Neural crest cell (in vitro differentiated cells): ENCODE data around the gene MS4A5. TPM values are rescaled to one million over a fixed set of nuclear protein-coding genes. Genes with fewer than 3 reads are reported as not detected.

Experiments
- DNase-seq: peaks from one replicate; pipeline ENCODE4 v3.0.0; 2021; ENCODE audit warnings: low read depth, mixed read lengths, low spot score
- H3K27ac Mint-ChIP-seq: one replicate; pipeline ENCODE4 v1.8.0; 2021; ENCODE audit warnings: mild to moderate bottlenecking, mixed read lengths; ENCODE audit not compliant: unreplicated experiment
- H3K27me3 Mint-ChIP-seq: 2 replicates; pipeline ENCODE4 v1.8.0; 2021; ENCODE audit warnings: low read depth, mild to moderate bottlenecking, mixed read lengths
- H3K36me3 Mint-ChIP-seq: 2 replicates; pipeline ENCODE4 v1.8.0; 2021; ENCODE audit warnings: low read depth, mild to moderate bottlenecking, mixed read lengths
- H3K4me1 Mint-ChIP-seq: 2 replicates; pipeline ENCODE4 v1.8.0; 2021; ENCODE audit warnings: mixed read lengths
- H3K4me3 Mint-ChIP-seq: one replicate; pipeline ENCODE4 v1.8.0; 2021; ENCODE audit warnings: mild to moderate bottlenecking, mixed read lengths
- H3K9me3 Mint-ChIP-seq: 2 replicates; pipeline ENCODE4 v1.8.0; 2021; ENCODE audit warnings: mixed read lengths
- total RNA-seq: library from RNA; stranded (reverse); gene quantifications from 2 replicates; pipeline ENCODE4 v1.2.1, GENCODE V29; 2021
- TF ChIP-seq, protein P1 (sequence below): fragments of 200-600 bp; sonication (generic); conservative IDR thresholded peaks from 2 replicates; pipeline ENCODE4 v1.5.0; 2021; ENCODE audit warnings: antibody characterized with exemption, mild to moderate bottlenecking

MS4A5 gene
- total RNA-seq, 1 donor from 2014 or later, result not detected

DNA sequence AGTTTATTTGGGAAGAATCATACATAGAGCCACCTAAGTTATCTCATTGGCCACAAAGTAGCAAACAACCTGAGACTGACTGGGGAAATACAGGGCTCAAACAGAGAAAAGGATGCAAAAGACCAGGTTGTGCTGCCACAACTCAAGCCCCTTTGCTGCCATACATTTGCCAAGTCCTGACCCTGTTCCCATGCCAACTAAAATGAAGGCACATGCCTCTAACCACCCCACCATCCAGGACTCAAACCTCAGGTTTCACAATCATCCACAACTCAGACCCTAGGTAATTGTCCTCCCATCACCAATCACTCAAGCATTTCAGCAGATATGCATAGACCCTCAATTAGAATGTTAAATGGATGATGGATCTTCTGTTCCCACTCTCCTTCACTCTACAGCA lies 24.8 kb downstream of the MS4A5 start:
- TF ChIP-seq, protein P1, sequence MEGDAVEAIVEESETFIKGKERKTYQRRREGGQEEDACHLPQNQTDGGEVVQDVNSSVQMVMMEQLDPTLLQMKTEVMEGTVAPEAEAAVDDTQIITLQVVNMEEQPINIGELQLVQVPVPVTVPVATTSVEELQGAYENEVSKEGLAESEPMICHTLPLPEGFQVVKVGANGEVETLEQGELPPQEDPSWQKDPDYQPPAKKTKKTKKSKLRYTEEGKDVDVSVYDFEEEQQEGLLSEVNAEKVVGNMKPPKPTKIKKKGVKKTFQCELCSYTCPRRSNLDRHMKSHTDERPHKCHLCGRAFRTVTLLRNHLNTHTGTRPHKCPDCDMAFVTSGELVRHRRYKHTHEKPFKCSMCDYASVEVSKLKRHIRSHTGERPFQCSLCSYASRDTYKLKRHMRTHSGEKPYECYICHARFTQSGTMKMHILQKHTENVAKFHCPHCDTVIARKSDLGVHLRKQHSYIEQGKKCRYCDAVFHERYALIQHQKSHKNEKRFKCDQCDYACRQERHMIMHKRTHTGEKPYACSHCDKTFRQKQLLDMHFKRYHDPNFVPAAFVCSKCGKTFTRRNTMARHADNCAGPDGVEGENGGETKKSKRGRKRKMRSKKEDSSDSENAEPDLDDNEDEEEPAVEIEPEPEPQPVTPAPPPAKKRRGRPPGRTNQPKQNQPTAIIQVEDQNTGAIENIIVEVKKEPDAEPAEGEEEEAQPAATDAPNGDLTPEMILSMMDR, result no peak
- Mint-ChIP-seq H3K27me3 (peaks cover 22% of the 10 kb centered on the region), H3K4me1 (no peaks in the 10 kb centered on the region), H3K36me3 (no peaks in the 10 kb centered on the region), H3K9me3 (peaks cover 2% of the 10 kb centered on the region), H3K27ac (no peak overlapping the region), H3K4me3 (no peak overlapping the region)
- no peak for DNase-seq

DNA sequence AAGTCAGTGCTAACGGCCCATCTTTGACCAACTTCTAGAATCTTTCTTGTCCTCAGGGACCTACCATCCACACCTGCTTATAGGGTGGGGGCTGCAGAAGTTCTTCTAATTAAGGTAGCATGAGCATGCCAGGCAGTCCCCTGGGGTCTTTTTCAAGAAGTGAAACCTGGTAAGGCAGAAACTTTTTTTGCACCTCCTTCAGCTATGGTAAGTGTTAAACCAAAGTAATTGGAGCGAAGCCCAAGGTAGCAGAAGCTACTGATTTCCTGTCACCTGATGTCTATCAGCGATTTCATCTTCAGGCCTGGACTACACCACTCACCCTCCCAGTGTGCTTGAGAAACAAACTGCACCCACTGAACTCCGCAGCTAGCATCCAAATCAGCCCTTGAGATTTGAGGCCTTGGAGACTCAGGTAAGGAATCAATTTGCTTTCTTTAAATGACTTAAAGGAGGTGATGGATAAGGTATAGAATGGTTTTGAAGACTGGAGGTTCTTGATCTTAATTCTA lies 26.2 kb downstream of the MS4A5 start, which contains the start of gene MS4A1:
Gene MS4A1 (plus strand): TSS at position 317 of the 512 bp plus-strand sequence. CDS start 6,528 bp downstream, outside the sequence.
- Mint-ChIP-seq H3K4me1 (no peaks in the 10 kb centered on the region), H3K27ac (no peak within 1 kb of the TSS), H3K9me3 (no peaks in the 10 kb centered on the region), H3K4me3 (no peak within 1 kb of the TSS), H3K36me3 (no peaks in the 10 kb centered on the region), H3K27me3 (peaks cover 22% of the 10 kb centered on the region)
- TF ChIP-seq, protein P1, result no peak
- DNase-seq, result no peak

DNA sequence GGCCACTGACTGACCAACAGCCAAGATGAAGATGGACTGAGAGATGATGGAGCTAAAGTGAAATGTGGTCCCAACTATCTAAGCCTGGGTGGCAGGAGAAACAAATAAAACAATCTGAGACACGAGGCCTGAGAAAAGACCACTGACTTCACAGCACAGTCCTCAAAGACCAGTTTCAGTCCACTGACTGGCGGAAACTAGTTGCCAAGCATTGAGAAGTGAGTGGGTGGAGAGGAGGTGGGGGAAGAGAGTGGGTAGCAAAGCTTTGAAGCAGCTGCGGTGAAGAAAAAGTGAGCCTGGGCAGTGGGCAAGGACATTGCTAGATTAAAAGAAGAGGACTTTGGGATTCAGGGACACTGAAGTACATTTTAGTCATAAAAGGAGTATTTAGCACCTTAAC lies 28.2 kb downstream of the MS4A5 start:
- TF ChIP-seq, protein P1, result no peak
- H3K36me3 Mint-ChIP-seq, result no peaks in the 10 kb centered on the region
- no peak for DNase-seq
- no peak overlapping the region for H3K4me3 Mint-ChIP-seq
- H3K4me1 Mint-ChIP-seq, result no peaks in the 10 kb centered on the region
- H3K9me3 Mint-ChIP-seq, result no peaks in the 10 kb centered on the region
- peaks cover 22% of the 10 kb centered on the region for H3K27me3 Mint-ChIP-seq
- H3K27ac Mint-ChIP-seq, result no peak overlapping the region

DNA sequence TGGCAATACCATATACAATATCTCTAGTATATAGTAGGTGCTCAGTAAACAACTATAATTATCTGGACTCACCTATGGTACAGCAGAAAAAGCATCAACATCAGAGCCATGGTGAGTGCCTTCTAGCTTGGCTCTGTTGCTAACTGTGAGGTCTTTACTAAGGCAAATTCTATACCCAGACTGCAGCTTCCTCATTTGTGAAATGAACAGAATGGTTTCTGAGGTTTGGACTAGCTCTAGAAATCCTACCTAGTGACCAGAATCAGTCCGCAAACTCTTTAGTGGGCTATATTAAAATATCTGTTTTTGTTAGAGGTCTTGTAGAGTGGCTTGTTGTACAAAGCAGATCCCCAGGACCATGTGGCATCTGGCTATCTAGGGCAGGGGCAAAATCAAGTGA lies 30.0 kb downstream of the MS4A5 start:
- H3K9me3 Mint-ChIP-seq, result no peaks in the 10 kb centered on the region
- peaks cover 16% of the 10 kb centered on the region for H3K27me3 Mint-ChIP-seq
- no peaks in the 10 kb centered on the region for H3K4me1 Mint-ChIP-seq
- H3K27ac Mint-ChIP-seq, result no peak overlapping the region
- no peak for DNase-seq
- TF ChIP-seq, protein P1, result no peak
- no peaks in the 10 kb centered on the region for H3K36me3 Mint-ChIP-seq
- no peak overlapping the region for H3K4me3 Mint-ChIP-seq

DNA sequence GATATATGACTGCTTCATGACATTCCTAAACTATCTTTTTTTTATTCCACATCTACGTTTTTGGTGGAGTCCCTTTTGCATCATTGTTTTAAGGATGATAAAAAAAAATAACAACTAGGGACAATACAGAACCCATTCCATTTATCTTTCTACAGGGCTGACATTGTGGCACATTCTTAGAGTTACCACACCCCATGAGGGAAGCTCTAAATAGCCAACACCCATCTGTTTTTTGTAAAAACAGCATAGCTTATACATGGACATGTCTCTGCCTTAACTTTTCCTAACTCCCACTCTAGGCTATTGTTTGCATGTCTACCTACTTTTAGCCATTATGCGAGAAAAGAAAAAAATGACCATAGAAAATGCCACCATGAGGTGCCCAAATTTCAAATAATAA lies 39.5 kb downstream of the MS4A5 start:
- Mint-ChIP-seq H3K27me3 (peaks cover 6% of the 10 kb centered on the region), H3K4me3 (no peak overlapping the region), H3K4me1 (no peaks in the 10 kb centered on the region), H3K9me3 (peaks cover 2% of the 10 kb centered on the region), H3K27ac (no peak overlapping the region), H3K36me3 (no peaks in the 10 kb centered on the region)
- no peak for DNase-seq
- TF ChIP-seq, protein P1, result no peak

DNA sequence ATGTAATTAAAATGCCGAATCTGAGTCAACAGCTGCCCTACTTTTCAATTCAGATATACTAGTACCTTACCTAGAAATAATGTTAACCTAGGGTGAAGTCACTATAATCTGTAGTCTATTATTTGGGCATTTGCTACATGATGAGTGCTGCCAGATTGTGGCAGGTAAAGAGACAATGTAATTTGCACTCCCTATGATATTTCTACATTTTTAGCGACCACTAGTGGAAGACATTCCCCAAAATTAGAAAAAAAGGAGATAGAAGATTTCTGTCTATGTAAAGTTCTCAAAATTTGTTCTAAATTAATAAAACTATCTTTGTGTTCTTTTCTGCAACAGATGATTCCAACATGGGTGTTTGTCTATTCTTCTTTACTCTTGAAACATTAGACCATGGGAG lies 40.4 kb downstream of the MS4A5 start:
- Mint-ChIP-seq H3K27ac (no peak overlapping the region), H3K27me3 (peaks cover 6% of the 10 kb centered on the region), H3K36me3 (no peaks in the 10 kb centered on the region), H3K4me3 (no peak overlapping the region), H3K9me3 (peaks cover 2% of the 10 kb centered on the region), H3K4me1 (no peaks in the 10 kb centered on the region)
- TF ChIP-seq, protein P1, result no peak
- DNase-seq, result no peak
